Measurements from ENCODE around the gene XBP1. TPM values are rescaled to one million over a fixed set of nuclear protein-coding genes. Genes with fewer than 3 reads are reported as not detected.

XBP1 gene
- total and polyA plus RNA-seq, 4 donors = 303 to 705 (median 605) TPM

- peak overlapping the region; percentile 99 for H3K27ac ChIP-seq (ENCODE audit: low read depth in 1 of 2, low read length in 2 of 2)
- TF ChIP-seq, protein P1, sequence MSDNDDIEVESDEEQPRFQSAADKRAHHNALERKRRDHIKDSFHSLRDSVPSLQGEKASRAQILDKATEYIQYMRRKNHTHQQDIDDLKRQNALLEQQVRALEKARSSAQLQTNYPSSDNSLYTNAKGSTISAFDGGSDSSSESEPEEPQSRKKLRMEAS (IDR thresholded peaks at IDR 0.05) = no peak
- no peak for TF ChIP-seq FOXA1 (IDR thresholded peaks at IDR 0.05)
- no peak for TF ChIP-seq HNF4G (IDR thresholded peaks at IDR 0.05)
- TF ChIP-seq FOXA2 (IDR thresholded peaks at IDR 0.05) = no peak
- peak; percentile 12 for TF ChIP-seq YY1 (IDR thresholded peaks at IDR 0.05)
- TF ChIP-seq TAF1 (conservative IDR thresholded peaks at IDR 0.05) = peak; percentile 88
- no peak for TF ChIP-seq GABPA (IDR thresholded peaks at IDR 0.05 in 1 of 2, conservative IDR thresholded peaks at IDR 0.05 in 1 of 2)
- no peak for TF ChIP-seq CTCF (IDR thresholded peaks at IDR 0.05; ENCODE audit: low read depth, low read length, missing input control)
- TF ChIP-seq SP1 (IDR thresholded peaks at IDR 0.05) = no peak
- TF ChIP-seq, protein P2, sequence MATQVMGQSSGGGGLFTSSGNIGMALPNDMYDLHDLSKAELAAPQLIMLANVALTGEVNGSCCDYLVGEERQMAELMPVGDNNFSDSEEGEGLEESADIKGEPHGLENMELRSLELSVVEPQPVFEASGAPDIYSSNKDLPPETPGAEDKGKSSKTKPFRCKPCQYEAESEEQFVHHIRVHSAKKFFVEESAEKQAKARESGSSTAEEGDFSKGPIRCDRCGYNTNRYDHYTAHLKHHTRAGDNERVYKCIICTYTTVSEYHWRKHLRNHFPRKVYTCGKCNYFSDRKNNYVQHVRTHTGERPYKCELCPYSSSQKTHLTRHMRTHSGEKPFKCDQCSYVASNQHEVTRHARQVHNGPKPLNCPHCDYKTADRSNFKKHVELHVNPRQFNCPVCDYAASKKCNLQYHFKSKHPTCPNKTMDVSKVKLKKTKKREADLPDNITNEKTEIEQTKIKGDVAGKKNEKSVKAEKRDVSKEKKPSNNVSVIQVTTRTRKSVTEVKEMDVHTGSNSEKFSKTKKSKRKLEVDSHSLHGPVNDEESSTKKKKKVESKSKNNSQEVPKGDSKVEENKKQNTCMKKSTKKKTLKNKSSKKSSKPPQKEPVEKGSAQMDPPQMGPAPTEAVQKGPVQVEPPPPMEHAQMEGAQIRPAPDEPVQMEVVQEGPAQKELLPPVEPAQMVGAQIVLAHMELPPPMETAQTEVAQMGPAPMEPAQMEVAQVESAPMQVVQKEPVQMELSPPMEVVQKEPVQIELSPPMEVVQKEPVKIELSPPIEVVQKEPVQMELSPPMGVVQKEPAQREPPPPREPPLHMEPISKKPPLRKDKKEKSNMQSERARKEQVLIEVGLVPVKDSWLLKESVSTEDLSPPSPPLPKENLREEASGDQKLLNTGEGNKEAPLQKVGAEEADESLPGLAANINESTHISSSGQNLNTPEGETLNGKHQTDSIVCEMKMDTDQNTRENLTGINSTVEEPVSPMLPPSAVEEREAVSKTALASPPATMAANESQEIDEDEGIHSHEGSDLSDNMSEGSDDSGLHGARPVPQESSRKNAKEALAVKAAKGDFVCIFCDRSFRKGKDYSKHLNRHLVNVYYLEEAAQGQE (IDR thresholded peaks at IDR 0.05) = no peak
- TF ChIP-seq JUND (IDR thresholded peaks at IDR 0.05) = no peak
- TF ChIP-seq, protein P3, sequence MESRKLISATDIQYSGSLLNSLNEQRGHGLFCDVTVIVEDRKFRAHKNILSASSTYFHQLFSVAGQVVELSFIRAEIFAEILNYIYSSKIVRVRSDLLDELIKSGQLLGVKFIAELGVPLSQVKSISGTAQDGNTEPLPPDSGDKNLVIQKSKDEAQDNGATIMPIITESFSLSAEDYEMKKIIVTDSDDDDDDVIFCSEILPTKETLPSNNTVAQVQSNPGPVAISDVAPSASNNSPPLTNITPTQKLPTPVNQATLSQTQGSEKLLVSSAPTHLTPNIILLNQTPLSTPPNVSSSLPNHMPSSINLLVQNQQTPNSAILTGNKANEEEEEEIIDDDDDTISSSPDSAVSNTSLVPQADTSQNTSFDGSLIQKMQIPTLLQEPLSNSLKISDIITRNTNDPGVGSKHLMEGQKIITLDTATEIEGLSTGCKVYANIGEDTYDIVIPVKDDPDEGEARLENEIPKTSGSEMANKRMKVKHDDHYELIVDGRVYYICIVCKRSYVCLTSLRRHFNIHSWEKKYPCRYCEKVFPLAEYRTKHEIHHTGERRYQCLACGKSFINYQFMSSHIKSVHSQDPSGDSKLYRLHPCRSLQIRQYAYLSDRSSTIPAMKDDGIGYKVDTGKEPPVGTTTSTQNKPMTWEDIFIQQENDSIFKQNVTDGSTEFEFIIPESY (IDR thresholded peaks at IDR 0.05) = no peak
- no peak for TF ChIP-seq RXRA (IDR thresholded peaks at IDR 0.05)
- TF ChIP-seq, protein P4, sequence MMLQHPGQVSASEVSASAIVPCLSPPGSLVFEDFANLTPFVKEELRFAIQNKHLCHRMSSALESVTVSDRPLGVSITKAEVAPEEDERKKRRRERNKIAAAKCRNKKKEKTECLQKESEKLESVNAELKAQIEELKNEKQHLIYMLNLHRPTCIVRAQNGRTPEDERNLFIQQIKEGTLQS (IDR thresholded peaks at IDR 0.05) = peak; percentile 9
- no peak for TF ChIP-seq NR2F2 (IDR thresholded peaks at IDR 0.05)
- TF ChIP-seq HNF4A (conservative IDR thresholded peaks at IDR 0.05) = peak in 1 of 2 donors; percentile 1
- no peak for TF ChIP-seq EGR1 (IDR thresholded peaks at IDR 0.05; ENCODE audit: low read depth in 2 of 2)
- no peak for TF ChIP-seq RAD21 (IDR thresholded peaks at IDR 0.05)
- peak overlapping the region; percentile 93 to 100 for H3K9ac ChIP-seq (ENCODE audit: low read depth in 1 of 2, low read length in 2 of 2)
- H3K4me1 ChIP-seq (ENCODE audit: control insufficient read depth in 4 of 4, insufficient read depth in 4 of 4, low read length in 3 of 4) = peaks cover 2 to 35% (median 14%) of the 10 kb centered on the region in 4 donors
- peak overlapping the region; percentile 91 to 99 (median 98) for H3K4me3 ChIP-seq (ENCODE audit: low read depth in 1 of 3, low read length in 3 of 3)
- no peaks in the 10 kb centered on the region for H3K9me3 ChIP-seq (ENCODE audit: control insufficient read depth in 4 of 4, low read length in 3 of 4)
- no peaks in the 10 kb centered on the region for H3K27me3 ChIP-seq (ENCODE audit: control insufficient read depth in 4 of 4, insufficient read depth in 4 of 4, low read length in 3 of 4)
- peaks cover 8 to 44% (median 29%) of the 10 kb centered on the region in 4 donors for H3K36me3 ChIP-seq (ENCODE audit: control insufficient read depth in 4 of 4, insufficient read depth in 3 of 4, low read depth in 1 of 4, low read length in 3 of 4)
- under 1% methylated on average over 31 of the region's 31 CpGs for WGBS
- peak; percentile 68 for DNase-seq (ENCODE audit: low spot score)
Observed at GRCh38 chr22:28799606-28800307, 612 bp downstream of the XBP1 start.
